ENCODE data around the gene MRFAP1L1. TPM values are rescaled to one million over a fixed set of nuclear protein-coding genes. Genes with fewer than 3 reads are reported as not detected.

Gene MRFAP1L1
- total and polyA plus RNA-seq, 11 donors, result 38.2 to 77.2 (median 43.9) TPM

- ATAC-seq (peak in 3 of 4 donors; percentile 36 to 78 (median 40)), DNase-seq (peak in 2 of 5 donors; percentile 60 to 71)
- peak overlapping the region in 4 of 12 donors; percentile 1 to 43 (median 22) for H3K4me3 ChIP-seq
- H3K36me3 ChIP-seq, result no peaks in the 10 kb centered on the region
- TF ChIP-seq POLR2A (IDR thresholded peaks at IDR 0.05), result no peak
- TF ChIP-seq, protein P1, sequence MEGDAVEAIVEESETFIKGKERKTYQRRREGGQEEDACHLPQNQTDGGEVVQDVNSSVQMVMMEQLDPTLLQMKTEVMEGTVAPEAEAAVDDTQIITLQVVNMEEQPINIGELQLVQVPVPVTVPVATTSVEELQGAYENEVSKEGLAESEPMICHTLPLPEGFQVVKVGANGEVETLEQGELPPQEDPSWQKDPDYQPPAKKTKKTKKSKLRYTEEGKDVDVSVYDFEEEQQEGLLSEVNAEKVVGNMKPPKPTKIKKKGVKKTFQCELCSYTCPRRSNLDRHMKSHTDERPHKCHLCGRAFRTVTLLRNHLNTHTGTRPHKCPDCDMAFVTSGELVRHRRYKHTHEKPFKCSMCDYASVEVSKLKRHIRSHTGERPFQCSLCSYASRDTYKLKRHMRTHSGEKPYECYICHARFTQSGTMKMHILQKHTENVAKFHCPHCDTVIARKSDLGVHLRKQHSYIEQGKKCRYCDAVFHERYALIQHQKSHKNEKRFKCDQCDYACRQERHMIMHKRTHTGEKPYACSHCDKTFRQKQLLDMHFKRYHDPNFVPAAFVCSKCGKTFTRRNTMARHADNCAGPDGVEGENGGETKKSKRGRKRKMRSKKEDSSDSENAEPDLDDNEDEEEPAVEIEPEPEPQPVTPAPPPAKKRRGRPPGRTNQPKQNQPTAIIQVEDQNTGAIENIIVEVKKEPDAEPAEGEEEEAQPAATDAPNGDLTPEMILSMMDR (IDR thresholded peaks at IDR 0.05), result no peak
- WGBS, 4 donors, result 45 to 66% (median 48%) methylated on average over 15 to 23 of the region's 23 CpGs
- no peaks in the 10 kb centered on the region for H3K27me3 ChIP-seq
- H3K27ac ChIP-seq, result peak overlapping the region in 3 of 12 donors; percentile 19 to 81 (median 34)
- no peaks in the 10 kb centered on the region for H3K9me3 ChIP-seq
- H3K4me1 ChIP-seq, result peaks cover 0 to 35% (median 0%) of the 10 kb centered on the region in 12 donors
- intact Hi-C loops (cut with DNase I), result no loop called here
These were observed 20.7 kb downstream of the MRFAP1L1 start for GRCh38 chr4:6688879-6689505.

GRCh38 chr4:6687947-6688878, 21.5 kb downstream of the MRFAP1L1 start:
- intact Hi-C loops (cut with DNase I), result no loop called here
- TF ChIP-seq, protein P1 (IDR thresholded peaks at IDR 0.05), result no peak
- no peak for TF ChIP-seq POLR2A (IDR thresholded peaks at IDR 0.05)
- 85 to 90% (median 85%) methylated on average over 23 to 24 of the region's 24 CpGs for WGBS, 4 donors

DNA sequence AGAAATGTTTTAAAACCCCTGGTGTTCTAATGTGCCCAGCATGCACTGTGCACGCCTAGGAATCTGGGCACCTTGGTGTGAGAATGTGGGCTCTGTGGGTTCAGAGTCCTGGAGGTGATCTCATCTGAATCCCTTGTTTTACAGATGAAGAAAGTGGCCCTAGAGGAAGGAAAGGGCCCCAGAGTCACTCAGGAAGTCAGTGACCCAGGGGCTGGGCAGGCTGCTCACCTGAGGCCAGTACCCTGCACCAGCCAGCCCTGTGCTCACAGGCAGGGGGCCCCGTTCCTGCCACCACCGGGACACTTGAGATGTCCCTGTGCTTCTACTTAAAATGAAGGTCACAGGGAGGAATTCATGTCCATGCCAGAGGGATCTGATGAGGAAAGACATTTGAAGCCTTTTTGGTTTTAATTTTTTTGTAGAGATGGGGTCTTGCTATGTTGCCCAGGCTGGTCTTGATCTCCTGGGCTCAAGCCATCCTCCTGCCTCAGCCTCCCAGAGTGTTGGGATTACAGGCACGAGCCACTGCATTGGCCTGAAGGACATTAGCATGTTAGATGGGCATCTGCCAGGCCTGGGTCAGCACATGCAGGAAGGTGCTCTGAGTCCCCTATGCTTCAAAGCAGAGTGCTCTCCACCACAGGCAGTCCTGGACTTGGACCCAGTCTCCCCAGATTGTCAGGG, 23.4 kb downstream of the MRFAP1L1 start:
- H3K27ac ChIP-seq, result no peak overlapping the region
- peaks cover 0 to 26% (median 0%) of the 10 kb centered on the region in 12 donors for H3K4me1 ChIP-seq
- intact Hi-C loops (cut with DNase I), result no loop called here
- no peak for TF ChIP-seq POLR2A (IDR thresholded peaks at IDR 0.05)
- TF ChIP-seq, protein P1 (IDR thresholded peaks at IDR 0.05), result no peak
- H3K4me3 ChIP-seq, result no peak overlapping the region
- H3K27me3 ChIP-seq, result no peaks in the 10 kb centered on the region
- H3K9me3 ChIP-seq, result no peaks in the 10 kb centered on the region
- WGBS, 4 donors, result 66 to 80% (median 74%) methylated on average over 4 of the region's 4 CpGs
- ATAC-seq (no peak), DNase-seq (no peak)
- no peaks in the 10 kb centered on the region for H3K36me3 ChIP-seq

More at GRCh38 chr4:6687947-6688878, 21.5 kb downstream of the MRFAP1L1 start:
- Histone ChIP-seq H3K4me1 (peaks cover 0 to 29% (median 0%) of the 10 kb centered on the region in 12 donors), H3K27ac (peak overlapping the region in 2 of 12 donors; percentile 34 to 81), H3K27me3 (no peaks in the 10 kb centered on the region), H3K9me3 (no peaks in the 10 kb centered on the region), H3K4me3 (peak overlapping the region in 2 of 12 donors; percentile 26 to 43), H3K36me3 (no peaks in the 10 kb centered on the region)
- ATAC-seq (peak in 1 of 4 donors; percentile 4), DNase-seq (no peak)

Measured in heart left ventricle (tissue), 16 donors.